GM03348 (cell line): ENCODE results near the gene FEM1A.
A peak's percentile ranks its signal among the peaks of the same experiment; 100 is the strongest.
"Not testable (repeated sequence)": the region's sequence is repeated elsewhere in the genome, so short reads cannot be mapped to it uniquely, and the experiment has no call there.

Source experiments
- DNase-seq: peaks from one replicate; pipeline ENCODE4 v3.0.0; 2012; ENCODE audit warnings: low spot score

FEM1A gene, protein sequence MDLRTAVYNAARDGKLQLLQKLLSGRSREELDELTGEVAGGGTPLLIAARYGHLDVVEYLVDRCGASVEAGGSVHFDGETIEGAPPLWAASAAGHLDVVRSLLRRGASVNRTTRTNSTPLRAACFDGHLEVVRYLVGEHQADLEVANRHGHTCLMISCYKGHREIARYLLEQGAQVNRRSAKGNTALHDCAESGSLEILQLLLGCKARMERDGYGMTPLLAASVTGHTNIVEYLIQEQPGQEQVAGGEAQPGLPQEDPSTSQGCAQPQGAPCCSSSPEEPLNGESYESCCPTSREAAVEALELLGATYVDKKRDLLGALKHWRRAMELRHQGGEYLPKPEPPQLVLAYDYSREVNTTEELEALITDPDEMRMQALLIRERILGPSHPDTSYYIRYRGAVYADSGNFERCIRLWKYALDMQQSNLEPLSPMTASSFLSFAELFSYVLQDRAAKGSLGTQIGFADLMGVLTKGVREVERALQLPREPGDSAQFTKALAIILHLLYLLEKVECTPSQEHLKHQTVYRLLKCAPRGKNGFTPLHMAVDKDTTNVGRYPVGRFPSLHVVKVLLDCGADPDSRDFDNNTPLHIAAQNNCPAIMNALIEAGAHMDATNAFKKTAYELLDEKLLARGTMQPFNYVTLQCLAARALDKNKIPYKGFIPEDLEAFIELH

DNA sequence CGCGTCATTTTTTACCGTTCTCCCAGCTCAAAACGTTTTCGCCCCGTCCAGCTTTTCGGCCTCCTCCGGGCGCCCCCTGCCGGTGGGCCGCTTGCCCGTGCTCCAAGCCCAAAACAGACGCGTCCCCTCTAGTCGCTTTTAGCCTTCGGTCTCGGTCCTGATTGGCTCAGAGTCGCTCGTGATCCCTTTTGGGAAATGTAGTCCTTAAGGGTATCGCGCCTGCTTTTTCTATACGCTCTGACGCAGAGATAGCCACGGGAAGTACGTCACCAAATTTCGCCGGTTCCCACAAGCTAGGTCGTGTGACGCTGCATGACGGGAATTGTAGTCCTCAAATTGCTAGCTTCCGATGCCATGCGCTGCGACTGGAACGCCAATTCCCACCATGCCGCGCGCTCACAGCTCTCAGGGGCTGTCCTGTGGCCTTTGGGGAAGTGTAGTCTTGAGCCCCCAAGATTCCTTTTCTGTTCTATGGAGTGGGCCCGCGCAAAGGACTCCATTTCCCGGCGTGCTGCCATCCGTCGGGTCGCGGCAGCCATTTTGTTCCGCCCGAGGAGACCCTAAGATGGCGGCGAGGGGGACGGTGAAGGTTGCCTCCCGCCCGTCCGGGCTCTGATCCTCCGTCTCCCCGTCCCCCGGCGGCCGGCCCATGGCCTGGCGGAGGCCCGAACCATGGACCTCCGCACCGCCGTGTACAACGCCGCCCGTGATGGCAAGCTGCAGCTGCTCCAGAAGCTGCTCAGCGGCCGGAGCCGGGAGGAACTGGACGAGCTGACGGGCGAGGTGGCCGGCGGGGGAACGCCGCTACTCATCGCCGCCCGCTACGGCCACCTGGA, at the start of gene FEM1A:
Gene FEM1A, plus strand, starts transcription at position 552 of the 836 bp plus-strand sequence. Its CDS starts 121 bp downstream, at position 673.
- peak; percentile 97 for DNase-seq

DNA sequence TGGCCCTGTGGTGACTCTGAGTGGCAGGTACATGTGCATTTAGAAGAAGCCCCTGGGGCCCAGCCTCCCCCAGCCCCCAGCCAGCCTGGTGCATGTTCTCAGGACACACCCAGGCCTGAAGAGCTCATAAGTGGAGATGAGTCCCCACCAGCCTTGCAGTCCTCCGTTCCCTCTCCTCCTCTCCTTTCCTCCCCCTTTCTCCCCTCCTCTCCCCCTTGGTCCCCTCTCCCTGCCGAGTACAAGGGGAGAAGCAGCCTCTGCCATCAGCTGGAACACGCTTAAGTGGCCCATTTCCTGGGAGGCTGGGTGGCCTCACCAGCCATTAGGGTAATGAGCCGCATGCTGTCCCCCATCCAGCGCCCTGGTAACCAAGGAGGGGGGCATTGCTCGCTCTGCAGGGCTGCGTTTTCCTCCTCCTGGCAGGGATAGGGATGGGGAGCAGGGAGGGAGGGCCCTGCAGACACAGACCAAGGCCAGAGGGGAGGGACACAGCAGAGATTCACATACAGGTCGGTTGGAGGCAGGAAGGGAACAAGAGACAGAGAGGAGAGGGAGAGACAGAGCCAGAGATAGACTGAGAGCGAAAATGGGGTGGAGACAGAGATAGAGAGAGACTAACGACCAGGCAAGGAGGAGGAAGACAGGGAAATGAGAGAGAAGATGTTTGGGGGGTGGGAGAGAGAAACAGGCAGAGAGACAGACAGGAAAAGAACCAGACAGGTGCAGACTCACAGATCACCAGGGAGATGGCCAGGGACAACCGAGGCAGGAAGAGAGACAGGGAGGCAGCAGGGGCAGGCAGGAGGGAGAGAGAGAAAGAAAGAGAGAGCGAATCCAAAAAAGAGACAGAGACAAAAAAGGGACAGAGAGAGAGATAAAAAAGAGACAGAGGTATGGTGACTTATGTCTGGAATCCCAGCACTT, 48.5 kb upstream of the FEM1A start:
- no peak for DNase-seq

DNA sequence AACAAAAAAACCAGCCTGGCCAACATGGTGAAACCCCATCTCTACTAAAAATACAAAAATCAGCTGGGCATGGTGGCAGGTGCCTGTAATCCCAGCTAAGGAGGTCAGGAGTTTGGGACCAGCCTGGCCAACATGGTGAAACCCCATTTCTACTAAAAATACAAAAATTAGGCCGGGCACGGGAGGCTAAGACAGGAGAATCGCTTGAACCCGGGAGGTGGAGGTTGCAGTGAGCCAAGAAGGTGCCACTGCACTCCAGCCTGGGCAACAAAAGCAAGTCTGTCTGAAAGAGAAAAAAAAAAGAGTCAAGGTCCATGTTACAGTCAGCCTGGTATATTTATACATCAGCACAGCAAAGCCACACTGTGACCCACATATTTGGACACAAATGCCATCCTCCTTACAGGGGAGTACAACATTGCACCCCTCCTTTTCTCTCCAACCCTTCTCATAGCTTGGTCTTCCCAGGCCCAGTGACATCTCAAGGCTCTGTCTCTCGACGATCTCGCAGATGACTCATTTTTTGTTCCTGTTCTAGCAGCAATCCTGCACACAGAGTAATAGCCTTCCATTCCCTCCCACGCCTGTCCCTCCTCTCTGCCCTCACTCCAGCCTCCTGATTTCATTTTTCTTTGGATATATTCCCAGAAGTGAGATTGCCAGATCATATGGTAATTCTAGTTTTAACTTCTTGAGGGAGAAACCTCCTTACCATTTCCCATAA, 46.9 kb upstream of the FEM1A start:
- peak; percentile 92 for DNase-seq

DNA sequence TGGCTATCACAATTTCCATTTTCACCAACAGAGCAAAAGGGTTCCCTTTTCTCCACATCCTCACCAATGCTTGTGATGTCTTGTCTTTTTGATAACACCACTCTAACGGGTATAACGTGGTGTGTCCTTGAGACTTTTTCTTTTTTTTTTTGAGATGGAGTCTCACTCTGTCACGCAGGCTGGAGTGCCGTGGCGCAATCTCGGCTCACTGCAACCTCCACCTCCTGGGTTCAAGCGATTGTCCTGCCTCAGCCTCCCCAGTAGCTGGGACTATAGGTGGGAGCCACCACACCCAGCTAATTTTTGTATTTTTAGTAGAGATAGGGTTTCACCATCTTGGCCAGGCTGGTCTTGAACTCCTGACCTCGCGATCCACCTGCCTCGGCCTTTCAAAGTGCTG, 46.4 kb upstream of the FEM1A start:
- not testable (repeated sequence) for DNase-seq

DNA sequence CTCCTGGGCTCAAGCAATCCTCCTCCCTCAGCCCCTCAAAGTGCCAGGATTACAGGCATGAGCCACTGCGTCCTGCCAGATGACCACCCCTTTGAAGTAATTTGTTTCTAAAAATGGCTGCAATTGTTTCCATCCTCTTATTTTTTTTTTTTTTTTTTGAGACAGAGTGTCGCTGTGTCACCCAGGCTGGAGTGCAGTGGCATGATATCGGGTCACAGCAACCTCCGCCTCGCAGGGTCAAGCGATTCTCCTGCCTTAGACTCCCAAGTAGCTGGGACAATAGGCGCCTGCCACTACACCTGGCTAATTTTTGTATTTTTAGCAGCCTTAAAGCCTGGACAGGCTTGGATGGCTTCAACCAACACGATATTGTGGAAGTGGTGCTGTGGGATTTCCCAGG, 45.5 kb upstream of the FEM1A start:
- DNase-seq, result no peak

DNA sequence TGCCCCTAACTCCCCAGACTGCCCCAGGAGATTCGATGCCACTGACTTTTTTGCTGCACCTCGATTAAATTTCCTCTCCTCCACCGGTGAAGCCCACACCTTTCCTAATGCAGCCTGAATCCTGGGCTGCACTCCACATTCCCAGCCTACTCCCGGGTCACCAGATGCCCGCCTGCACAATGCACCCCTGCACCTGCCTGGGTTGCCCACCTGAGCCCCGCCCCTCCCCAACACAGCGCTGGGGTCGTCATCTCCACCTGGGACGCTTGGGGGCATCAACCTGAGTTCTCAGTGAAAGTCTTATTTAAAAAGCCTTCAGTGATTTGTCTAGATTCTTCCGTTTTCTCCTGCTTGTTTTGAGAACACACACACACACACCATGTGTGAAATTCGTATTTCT, 43.3 kb upstream of the FEM1A start:
- no peak for DNase-seq

DNA sequence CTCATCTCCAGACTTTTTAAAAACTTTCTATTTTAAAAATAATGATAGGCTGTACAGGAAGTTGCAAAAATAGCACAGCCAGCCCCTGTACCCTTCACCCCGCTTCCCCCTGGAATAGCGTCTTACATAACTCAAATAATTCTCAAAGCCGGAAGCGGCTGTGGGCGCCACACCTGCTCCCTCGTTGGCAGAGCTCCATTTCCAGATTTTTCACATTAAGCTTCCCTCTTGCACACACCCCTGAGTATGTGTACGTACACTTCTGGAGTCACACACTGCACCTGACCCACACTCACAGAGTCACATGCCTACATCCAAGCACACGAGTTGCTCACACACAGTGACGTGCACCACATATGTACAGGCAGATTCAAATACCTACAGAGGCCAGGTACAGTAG, 42.9 kb upstream of the FEM1A start:
- DNase-seq, result no peak

DNA sequence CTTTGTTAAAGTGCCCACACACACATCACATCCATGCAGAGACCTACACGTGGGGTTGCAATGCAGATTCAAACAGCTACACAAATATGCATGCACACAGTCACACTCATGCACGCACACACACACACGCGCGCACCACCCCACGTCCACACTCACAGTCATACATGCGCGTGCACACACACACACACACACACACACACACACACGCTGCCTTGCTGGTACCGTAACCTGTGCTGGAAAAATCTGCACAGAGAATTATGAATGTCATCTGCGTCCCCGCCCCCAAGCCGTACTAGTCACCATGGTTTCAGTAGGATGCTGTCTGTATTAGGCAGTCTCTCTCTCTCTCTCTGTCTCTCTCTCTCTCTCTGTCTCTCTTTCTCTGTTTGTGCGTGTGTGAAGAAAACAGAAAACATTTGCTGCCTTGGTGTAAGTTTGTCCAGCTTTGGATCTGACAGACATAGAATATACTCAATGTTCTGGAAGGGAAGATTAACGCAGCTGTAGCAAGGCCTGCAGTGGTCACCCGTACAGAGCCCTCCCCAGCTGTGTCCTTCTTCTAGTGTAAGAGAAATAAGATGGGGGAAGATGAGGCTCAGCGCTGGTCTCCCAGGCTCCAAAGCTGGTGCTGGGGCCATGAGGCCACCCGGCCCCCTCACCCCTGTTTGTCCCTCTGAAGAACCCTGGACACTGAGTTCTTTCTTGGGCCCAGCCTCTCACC, 41.5 kb upstream of the FEM1A start:
- no peak for DNase-seq

DNA sequence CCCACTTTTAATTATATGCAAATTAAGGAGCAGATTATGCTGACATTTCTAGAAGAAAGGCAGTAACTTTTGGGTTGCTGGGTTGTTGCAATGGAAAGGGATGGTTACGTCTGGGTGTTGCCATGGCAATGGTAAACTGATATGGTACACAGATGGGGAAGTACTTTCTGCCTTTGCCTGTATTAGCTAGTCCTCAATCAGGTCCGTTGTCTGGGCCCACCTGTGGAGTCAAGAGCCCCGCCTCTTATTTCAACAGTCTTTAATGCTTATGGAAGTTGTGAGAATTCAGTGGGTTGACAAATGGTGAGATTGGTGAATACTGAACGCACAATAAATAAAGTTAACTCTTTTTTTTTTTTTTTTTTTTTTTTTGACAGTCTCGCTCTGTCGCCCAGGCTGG, 37.3 kb upstream of the FEM1A start:
- DNase-seq, result no peak

DNA sequence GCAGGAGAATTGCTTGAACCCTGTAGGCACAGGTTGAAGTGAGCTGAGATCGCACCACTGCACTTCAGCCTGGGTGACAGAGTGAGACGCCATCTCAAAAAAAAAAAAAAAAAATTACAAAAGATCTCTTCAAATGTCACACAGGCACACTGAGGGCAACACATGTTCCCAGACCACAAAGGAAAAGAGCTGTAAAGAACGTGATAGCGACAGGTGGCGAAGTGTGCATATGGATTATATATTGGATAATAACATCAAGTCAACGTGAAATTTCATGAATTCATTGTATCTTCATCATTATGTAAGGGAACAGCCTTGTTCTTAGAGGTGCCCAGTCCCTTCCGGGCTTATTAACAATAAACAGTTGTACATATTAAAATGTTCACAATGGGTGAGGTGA, 36.1 kb upstream of the FEM1A start:
- DNase-seq, result no peak

DNA sequence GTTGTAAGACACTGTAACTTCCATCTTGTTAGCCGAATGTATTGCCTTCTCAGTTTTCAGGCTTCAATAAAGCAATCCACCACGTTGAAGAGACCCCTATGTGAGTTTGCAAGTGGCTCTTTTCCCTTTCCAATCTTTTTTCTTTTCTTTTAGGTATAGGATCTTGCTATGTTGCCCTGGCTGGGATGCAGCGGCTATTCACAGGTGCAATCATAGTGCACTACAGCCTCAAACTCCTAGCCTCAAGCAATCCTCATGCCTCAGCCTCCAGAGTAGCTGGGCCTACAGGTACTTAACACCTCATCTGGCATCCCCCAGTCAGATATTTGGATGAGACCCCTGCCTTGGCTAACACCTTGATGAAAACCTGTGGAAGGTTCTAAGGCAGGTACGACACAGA, 33.5 kb upstream of the FEM1A start:
- DNase-seq, result no peak

DNA sequence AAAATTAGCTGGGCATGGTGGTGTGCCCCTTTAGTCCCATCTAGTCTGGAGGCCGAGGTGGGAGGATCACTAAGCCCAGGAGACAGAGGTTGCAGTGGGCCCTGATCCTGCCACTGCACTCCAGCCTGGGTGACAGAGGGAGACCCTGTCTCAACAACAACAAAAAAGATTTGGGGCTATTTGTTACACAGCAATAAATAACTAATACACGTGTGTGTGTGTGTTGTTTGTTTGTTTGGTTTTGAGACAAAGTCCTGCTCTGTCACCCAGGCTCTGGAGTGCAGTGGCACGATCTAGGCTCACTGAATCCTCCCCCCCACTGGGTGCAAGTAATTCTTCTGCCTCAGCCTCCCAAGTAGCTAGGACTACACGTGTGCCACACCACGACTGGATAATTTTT, 32.9 kb upstream of the FEM1A start:
- no peak for DNase-seq

DNA sequence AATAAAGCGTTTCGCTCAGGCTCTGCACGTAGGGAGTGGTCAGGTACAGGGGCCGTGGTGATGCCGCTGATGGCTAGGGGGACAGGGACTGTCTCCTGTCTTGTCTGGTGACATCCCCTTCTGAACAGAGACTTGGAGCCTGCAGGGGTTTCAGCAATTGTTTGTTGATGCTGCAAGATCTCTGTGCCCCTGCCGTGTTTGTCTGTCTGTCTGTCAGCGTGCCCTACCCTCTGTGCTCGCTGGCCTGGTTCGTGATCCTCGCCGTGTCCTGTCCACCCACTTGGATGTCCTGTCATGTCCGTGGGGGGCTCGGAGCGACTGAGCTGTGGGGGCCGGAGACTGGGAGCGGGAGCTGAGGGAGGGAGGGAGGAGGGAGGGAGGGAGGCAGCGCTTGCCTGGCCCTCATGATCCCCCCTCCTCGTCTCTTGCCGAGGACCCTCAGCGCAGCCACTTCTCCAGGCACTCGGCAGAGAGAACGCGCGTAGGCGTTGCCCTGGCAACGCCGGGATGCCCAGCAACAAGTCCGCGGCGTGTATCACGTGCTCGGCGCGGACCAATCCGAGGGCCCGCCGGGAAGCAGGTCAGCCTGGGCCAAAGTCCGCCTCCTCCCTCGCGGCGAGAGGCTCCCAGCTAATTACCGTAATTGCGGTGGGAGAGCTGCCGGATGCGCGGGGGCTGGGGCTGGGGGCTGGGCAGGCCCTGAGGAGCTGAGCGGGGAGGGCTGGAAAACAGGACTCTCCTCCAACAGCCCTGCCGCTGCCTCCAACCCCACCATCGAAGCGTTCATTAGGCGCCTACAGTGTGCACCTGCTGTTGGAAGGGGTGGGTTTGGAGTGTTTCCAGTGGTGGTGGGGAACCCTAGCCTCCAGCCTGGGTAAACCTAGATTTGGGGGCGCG, 31.9 kb upstream of the FEM1A start:
- peak; percentile 99 for DNase-seq

DNA sequence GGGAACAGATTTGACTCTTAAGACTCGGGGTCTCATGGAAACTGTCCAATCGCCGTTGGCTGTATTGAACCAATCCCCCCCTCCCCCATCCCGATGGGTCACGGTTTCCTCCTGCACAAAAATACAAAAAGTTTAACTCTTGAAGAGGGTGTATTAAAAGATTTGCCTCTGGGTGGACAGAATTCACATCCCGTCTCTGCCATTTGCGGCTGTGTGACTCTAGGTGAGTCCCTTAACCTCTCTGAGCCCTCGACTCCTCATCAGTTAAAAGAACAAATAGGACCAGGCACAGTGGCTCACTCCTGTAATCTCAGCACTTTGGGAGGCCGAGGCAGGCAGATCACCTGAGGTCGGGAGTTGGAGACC, 31.3 kb upstream of the FEM1A start:
- DNase-seq, result no peak

DNA sequence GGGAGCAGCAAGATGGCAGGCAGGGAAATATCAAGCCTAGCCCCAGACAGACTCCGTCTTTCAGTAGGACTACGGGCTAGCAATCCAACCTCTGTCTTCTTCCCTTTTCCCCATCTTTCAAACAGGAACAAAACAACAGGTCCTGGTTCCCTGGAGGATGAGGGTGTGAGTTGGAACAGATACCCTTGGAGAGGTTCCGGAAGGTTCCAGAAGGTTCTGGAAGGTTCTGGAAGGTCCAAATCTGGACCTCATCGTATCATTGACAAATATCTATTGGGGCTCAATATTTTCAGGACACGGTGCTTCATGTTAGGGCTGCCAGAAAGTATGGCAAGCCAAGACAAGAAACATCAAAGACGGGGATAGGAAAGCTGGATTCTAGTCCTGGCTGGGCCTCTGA, 28.5 kb upstream of the FEM1A start:
- DNase-seq, result no peak

DNA sequence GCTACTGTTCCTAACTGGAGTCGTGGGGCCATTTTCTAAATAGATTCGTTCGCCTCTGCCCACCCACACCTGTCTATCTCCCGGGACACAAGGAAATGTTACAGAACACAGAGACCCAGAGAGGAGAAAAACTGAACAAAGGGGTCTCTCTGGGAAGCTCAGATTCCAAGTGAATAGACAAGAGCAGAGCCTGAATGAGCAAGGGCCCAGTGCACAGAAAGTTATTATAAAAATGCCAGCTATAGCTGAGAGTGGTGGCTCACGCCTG, 27.2 kb upstream of the FEM1A start:
- no peak for DNase-seq

DNA sequence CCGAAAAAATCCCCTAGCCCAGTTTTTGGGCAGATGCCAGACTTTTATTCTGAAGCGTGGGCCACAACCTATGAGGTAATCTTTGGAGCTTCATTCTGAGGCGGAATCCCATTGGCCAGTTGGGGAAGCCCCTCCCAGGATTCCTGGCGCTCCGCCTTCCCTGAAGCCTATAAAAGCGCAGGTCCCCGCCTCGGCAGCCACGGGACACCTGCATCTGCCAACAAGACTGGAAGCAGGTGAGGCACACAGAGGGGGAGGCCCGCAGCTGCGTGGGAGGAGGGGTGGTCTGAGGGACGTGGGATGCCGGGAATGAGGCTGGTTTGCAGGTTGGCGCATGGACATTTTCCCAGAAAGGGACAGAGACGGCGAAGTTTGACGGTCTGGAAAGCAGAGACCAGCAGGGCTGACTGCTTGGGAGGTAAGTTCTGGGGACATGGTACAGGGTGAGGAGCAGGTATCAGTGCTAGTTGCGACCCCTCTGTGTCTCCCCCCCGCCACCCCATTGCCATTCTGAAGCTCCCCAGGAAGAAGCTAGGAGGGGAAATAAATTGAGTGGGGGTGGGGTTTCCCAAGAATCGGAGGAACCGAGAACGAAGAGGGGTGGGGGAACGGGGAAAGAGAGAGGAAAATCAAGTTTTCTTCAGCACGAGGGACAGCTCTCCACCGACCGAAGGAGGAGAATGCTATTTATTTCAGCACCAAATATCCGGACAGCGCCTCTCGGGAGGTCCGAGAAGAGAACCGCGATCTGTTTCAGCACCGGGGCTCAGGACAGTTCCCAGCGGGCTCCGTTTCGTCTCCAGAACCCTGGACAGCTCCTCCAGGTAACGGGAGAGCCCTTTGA, 22.4 kb upstream of the FEM1A start:
- peak; percentile 87 for DNase-seq

DNA sequence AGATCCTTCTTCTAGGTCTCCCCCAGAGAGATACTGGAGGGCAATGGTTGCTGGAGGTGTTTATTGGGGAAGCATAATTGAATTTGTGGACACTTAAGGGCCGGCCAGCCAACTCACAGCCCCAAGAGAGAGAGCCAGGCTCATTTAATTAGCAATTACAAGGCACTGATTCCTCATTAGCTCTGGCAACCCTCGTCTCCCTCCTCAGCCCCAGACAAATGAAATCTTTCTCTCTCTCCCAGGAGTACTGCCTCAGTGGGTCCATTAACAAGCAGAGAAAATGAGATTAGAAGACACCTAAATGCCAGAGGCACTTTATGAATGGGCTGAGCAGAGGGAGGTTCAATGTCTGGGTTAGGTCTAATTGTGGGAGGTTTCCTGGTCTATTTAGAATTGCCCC, 19.0 kb upstream of the FEM1A start:
- DNase-seq, result no peak
